Epithelial cell of proximal tubule (primary cell): ENCODE measurements around the gene SLC25A11. TPM values are rescaled to one million over a fixed set of nuclear protein-coding genes. Genes with fewer than 3 reads are reported as not detected.

ENCODE experiments used
- DNase-seq: peaks from one replicate; pipeline ENCODE4 v3.0.0-alpha.2; 2011; ENCODE audit warnings: low read depth
- H3K4me3 ChIP-seq: 2 replicates; pipeline ENCODE4 v1.5.1; 2011; ENCODE audit warnings: low read depth, mild to moderate bottlenecking, low read length
- CTCF ChIP-seq: conservative IDR thresholded peaks from 2 replicates; pipeline ENCODE4 v1.5.1; 2012; ENCODE audit warnings: low read depth, mild to moderate bottlenecking, low read length
- total RNA-seq: library from RNA; depleted of rRNA; stranded (reverse); fragments of >200 nt; gene quantifications from 2 replicates; pipeline ENCODE4 v1.2.3, GENCODE V29; 2015

The SLC25A11 gene
- total RNA-seq, 1 donor from 2014 or later, result 45.5 TPM

DNA sequence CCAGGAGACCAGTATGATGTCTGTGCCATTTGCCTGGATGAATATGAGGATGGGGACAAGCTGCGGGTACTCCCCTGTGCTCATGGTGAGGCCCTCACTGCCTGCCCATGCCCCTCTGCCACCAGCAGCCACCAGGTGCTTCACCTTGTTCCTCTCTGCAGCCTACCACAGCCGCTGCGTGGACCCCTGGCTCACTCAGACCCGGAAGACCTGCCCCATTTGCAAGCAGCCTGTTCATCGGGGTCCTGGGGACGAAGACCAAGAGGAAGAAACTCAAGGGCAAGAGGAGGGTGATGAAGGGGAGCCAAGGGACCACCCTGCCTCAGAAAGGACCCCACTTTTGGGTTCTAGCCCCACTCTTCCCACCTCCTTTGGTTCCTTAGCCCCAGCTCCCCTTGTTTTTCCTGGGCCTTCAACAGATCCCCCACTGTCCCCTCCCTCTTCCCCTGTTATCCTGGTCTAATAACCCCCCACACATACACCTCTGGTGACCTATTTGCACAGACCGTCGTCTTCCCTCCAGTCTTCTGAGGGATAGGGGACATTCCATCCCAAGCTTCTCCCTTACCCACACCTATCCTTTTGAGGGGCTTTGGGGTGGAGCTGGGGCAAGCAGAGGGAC is 4.8 kb upstream of the SLC25A11 start:
- no peak for DNase-seq

GRCh38 chr17:4944163-4944553 is 4.3 kb upstream of the SLC25A11 start:
- TF ChIP-seq CTCF, result no peak
- no peak for DNase-seq
- no peak overlapping the region for H3K4me3 ChIP-seq

More for the DNA sequence above, 4.8 kb upstream of the SLC25A11 start:
- H3K4me3 ChIP-seq, result no peak overlapping the region
- no peak for TF ChIP-seq CTCF

DNA sequence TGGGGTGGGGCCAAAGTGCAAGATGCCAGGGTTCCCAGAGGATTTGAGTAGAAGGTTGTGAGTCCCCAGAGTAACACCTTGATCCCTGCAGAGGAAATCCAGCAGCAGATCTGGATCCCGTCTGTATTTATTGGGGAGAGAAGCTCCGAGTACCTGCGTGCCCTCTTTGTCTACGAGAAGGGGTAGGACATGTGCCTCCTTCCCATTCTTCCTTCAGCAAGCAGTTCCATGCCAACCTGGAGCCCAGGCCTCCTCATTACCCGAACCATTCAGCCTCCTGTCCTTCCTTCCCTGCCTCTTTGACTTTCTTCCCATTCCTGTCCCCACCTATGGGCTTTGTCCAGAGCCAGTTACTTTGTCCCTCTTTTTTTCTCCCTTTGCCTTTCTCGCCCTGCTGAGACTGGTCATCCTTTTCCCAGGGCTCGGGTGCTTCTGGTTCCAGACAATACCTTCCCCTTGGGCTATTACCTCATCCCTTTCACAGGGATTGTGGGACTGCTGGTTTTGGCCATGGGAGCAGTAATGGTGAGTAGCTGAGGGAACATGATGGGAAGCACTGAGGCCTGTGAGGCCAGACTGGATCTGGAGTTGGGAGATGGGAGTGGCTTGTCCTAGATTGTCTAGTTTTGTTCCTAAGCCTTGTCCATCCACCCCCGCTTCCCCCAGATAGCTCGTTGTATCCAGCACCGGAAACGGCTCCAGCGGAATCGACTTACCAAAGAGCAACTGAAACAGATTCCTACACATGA is 3.1 kb upstream of the SLC25A11 start:
- no peak for TF ChIP-seq CTCF
- H3K4me3 ChIP-seq, result no peak overlapping the region
- DNase-seq, result no peak

DNA sequence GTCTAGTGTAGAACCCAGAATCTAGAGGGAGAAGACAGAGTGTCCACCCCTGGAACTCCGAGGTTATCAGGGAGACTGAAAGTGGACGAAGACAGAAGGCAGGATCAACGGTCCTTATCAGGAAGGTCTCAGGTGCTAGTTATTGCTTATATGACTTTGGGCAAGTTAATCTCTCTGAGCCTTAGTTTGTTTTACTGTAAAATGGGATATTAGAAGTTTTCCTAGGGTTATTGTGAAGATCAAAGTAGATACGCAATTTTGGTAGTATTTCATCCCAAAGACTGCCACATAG is 1.4 kb upstream of the SLC25A11 start:
- no peak for DNase-seq
- H3K4me3 ChIP-seq, result peak overlapping the region; percentile 93
- no peak for TF ChIP-seq CTCF

- H3K4me3 ChIP-seq, result peak overlapping the region; percentile 93
- no peak for TF ChIP-seq CTCF
- DNase-seq, result no peak
Observed at GRCh38 chr17:4940555-4941318, 891 bp upstream of the SLC25A11 start.

GRCh38 chr17:4939546-4939795 is 375 bp downstream of the SLC25A11 start:
- DNase-seq, result no peak
- TF ChIP-seq CTCF, result no peak
- peak overlapping the region; percentile 93 for H3K4me3 ChIP-seq
